CD4-positive, alpha-beta T cell treated with Interleukin-1 beta for 1 hour (primary cell): ENCODE measurements around the gene RAMP3.

Source experiments
- DNase-seq, 2 donors: peaks; one replicate each; pipeline ENCODE4 v3.0.0-alpha.2; 2020 to 2022

Gene RAMP3

GRCh38 chr7:45225311-45225947 is 67.8 kb downstream of the RAMP3 start:
- no peak for DNase-seq

- no peak for DNase-seq
Observed at GRCh38 chr7:45225948-45226335, 68.4 kb downstream of the RAMP3 start.

- DNase-seq = no peak
Observed at GRCh38 chr7:45229156-45229920, 71.7 kb downstream of the RAMP3 start.

- DNase-seq = no peak
Observed at GRCh38 chr7:45230083-45230482, 72.5 kb downstream of the RAMP3 start.

- no peak for DNase-seq
Observed at GRCh38 chr7:45230611-45231165, 73.1 kb downstream of the RAMP3 start.

- DNase-seq = no peak
Observed at GRCh38 chr7:45233249-45233775, 75.7 kb downstream of the RAMP3 start.
